HG03280 (cell line): ENCODE results near the gene TTLL9.

Source experiments
- ATAC-seq: cut with Tn5 transposase; IDR thresholded peaks from one replicate; pipeline ENCODE4 v1.9.1; 2021; ENCODE audit warnings: mild to moderate bottlenecking, moderate library complexity; ENCODE audit not compliant: unreplicated experiment

TTLL9 gene

DNA sequence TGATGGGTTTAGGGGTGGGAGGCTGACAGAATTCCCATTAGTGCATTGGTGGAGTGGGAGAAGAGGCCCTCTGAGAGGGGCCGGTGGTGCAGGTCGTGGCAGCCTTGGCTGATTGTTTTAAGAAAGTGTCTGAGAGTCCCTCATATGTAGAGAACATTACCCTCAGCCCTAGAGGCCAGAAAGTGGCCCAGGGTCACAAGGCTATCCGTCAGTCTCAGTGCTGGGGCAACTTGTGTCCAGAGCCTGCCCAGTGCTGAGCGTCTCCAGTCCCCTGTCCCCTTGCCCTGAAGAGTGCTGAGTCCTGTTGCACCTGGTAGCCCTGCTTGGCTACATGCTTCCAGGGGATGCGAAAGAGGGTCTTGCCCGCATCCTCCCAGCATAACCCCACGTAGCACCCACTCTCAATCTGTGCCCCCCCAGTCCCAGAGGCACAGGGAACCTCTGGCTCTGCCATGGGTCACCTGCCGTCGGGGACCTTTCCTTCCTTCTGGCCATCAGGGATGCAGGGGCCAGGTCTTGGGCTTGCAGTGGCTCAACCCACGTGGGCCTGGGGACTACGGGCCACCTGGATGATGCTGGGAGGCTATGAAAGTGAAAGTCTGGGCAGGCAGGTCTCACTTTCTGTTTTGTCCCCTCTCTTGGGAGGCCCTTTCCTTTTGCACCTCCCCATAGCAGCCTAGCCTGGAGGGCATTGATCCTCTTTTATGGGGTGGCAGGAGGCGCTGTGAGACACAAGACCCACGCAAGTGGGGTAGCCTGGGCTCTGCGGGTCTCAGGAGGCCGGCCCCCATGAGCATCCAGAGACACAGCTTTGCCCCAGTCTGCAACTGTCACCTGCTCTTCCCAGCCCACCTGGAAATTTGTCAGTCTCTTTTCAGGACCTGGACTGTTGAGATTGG is 12.3 kb upstream of the TTLL9 start:
- ATAC-seq, result no peak

DNA sequence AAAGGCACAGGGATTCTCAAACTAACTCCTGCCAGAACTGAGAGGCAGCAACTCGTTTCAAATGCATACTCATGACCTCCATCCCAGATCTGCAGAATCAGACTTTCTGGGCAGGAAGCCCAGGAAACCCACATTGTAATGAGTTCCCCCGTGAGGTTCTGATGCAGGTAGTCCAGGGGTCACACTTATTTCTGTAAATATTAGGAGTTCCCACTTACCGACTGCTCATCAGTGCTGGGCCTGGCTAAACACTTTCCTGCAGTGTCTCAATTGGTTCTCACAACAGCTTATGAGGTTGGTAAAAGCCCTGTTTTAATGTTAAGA is 11.7 kb upstream of the TTLL9 start:
- no peak for ATAC-seq

DNA sequence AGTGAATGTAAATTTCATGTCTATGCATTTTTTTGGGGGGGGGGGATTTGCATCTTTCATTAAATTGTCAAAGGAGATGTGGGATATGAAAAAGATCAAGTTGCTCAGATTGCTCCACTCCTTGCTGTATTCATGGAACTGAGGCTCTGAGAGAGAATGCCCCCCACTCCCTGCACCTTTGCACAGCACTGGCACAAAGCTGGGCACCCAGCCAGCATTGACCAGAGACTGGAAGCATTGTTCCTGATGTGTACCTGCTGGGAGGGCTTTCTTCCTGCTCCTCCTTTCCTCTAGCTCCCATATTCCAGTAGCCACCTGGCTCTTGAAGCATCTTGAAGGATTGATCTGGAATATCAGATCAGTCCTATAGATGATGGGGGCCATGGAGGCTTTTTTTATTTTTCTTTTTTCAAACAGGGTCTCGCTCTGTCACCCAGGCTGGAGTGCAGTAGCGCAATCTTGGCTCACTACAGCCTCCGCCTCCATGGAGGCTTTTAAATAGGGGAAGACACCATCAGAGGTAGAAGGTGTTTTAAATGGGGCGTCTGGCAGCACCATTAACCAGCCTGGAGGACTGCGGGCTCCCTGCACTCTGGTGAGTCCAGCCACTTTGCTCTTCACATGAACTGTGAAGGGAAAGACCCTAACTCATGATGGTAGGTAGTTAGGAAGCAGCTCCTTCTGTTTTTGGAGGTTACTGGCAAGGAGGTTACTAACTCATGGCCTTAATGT is 11.0 kb upstream of the TTLL9 start:
- no peak for ATAC-seq

DNA sequence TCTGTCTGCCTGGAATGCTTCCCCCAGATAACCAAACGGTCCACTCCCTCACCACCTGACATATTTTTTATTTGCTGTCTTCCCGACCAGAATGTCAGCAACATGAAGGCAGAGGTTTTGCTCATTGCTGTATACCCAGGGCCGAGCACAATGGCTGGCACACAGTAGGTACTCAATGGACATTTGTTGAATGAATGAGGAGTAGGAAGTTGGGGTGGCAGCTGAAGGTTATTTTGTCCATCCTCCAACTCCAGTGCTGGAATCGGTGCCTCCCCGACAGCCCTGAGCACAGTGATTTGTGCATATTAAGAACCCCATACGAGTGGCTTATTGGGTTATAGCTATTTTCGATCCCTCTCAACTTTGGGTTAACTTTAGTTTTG is 10.4 kb upstream of the TTLL9 start:
- ATAC-seq, result no peak

GRCh38 chr20:31860390-31861134 is 9.9 kb upstream of the TTLL9 start:
- ATAC-seq, result no peak

GRCh38 chr20:31861135-31861384 is 9.4 kb upstream of the TTLL9 start:
- no peak for ATAC-seq

DNA sequence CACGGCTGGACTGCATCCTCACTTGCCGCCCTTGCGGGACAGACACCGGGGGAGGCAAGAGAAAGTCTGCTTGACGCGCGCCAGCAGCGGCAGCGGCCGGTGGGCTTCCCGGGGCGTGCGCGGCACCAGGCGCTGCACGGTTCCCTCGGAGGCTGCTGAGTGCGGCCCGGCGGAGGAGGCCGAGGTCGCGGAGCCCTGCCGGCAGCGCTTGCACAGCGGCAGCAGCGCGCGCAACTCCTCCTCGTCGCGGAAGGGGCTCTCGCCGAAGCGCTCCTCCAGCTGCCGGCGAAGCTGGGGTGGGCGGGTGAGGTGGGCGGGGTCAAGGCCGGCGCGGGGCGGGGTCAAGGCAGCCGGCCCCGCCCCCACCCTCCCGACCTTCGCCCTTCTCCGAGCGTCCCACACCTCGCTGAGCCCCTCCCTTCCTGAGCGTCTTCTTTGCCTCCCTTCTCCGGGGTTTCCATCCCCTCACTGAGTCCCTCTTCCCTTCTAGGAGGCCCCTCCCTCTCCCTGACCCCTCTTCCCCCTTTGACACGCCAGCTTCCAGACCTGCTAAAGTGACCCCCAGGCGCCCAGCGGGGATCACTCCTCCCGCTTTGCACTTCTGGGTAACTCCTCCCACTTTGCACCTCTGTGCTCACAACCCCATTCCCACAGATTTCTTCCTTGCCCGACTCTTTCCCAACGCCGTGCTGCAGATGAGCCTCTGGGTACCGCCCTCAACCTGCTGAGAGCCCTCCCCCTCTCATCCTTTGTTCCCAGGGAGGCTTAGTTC is 8.9 kb upstream of the TTLL9 start:
- ATAC-seq, result no peak

GRCh38 chr20:31862157-31862470 is 8.3 kb upstream of the TTLL9 start:
- no peak for ATAC-seq

DNA sequence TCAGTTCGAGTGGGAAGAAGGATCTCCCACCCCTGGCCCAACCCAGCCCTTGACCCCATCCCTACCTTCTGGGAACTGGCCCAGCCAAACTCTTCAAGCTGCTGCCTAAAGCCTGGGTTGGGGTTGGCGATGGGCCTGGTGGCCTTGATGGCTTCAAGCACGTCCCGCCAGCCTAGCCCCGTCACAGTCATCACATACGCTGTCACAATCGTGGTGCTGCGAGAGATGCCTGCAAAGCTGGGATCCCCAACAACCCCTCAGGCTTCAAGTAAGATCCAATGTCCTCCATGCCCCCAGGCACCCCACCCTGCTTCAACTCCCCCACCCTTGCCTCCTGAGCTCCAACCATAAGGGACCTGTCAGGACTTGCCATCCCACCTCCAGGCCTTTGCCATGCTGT is 7.9 kb upstream of the TTLL9 start:
- ATAC-seq, result no peak

DNA sequence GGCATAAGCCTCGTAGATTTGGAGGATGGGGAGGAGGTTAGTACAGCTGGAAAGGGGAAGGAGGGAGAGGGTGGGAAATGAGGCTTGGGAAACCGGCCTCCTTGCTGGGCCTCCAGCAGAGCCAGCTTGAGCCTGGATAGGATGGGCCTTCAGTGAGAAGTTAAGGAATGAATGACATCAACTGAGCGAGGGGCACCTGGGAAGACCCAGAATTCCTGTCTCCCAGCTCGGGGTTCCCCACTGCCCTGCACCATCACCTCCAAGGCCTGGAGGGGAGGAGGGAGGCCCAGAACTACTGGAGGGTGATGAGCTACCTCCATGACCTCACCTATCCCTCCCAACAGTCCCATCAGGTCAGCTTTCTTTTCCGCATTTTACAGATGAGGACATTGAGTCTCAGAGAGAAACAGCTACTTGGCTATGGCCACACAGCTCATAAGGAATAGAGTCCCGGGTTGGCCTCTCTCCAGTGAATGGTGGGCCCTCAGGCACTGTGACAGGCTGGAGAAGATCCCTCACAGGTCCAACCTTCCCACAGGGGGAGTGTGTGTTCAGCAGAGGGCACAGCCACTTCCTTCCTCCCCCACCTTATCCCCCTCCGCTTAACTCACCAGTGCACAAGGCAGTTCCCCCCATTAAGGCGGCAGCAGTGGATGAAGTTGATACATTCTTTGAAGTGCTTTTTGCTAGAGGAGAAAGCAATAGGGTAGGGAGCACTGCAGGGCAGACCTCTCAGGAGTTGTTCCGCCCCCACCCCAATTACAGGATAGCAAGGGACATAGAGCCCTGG is 6.9 kb upstream of the TTLL9 start:
- no peak for ATAC-seq

DNA sequence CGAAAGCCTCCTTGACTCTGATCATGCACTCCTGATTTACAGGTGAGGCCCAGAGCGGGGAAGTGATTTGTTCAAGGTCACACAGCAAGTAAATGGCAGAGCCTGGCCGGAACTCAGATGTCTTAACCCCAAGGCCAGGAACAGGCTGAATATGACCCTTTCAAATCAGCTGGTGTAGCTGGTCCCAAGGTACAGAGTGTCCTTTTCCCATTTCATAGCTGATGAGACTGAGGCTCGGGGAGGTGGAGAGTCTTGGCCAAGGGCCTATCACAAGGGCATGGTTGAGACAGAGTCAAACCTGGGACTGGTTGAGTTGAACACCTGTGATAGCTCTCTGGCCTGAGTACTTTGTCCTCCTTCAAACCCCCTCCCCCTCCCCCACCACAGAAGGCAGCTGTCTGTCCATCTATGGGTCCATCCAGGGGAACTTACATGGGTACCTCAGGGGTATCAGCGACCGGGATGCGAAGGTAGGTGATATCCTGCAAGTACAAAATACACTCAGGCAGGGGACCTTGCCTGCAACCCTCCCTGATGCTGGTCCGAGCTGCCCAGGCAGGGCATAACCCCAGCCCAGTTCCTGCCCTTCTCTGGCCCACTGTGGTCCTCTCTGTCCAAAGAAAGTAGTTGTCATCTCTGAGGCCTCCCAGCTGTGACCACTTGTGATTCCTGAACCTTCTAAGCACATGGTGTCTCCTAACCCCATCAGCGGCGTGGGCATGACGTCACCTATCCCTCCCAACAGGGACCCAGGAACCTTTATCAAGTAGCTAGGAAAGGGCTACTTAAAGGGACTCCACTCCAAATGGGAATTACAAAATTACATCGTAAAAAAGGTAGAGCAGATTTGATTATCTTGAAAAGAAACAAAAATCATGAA is 5.7 kb upstream of the TTLL9 start:
- ATAC-seq, result no peak

GRCh38 chr20:31866221-31866620 is 4.2 kb upstream of the TTLL9 start:
- ATAC-seq, result no peak

- ATAC-seq, result no peak
Measured at GRCh38 chr20:31868853-31869672, 1.4 kb upstream of the TTLL9 start.

DNA sequence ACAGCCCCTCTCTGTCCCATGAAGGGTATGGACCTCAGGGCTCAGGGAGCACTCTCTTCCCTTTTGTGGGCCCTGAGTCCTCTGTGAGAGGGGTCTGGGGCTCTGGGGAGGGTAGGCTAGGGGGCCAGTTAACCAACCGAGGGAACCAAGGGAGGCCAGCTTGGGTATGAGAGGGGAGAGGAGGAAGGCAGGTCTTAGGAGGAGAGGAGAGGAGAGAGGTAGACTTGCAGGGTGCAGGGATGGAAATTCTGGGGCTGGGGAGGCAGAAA is 827 bp upstream of the TTLL9 start:
- no peak for ATAC-seq

DNA sequence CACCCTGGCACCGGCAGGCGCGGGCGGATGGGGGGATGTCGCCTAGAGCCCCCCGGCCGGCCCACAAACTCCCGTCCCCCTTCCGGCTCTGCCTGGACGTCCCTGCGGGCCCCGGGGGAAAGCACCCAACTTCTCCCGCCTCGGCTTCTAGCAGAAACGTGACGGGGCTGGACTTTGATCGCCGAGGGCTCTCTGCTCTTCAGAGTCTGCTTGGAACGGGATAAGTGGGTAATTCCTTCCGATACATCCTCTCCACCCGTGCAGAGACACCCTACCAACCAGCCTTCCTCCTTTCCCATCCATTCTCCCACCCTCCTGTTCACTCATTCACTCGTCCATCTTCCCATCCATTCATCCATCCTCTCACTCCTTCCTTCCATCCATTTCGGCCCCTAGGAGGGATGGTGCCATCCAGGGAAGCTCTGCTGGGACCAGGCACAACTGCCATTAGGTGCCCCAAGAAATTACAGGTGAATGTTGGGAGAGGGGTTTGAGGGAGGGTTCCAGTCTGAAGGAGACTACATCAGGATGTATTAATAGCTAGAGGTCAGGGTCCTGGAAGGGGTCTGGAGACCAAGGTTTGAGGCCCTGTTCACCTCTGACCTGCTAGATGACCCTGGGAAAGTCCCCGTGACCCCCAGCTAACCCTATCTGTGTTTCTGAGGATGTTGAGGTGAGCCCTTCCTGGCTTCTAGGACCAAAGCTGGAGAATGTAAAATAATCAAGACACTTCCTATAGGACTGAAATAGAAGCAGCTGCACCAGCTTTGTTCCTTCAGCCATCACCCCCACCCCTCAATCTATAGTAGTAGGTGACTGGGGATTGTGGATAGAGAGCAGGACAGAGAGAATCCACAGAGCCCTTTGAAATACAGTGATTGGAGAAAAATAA is 538 bp downstream of the TTLL9 start:
- no peak for ATAC-seq

DNA sequence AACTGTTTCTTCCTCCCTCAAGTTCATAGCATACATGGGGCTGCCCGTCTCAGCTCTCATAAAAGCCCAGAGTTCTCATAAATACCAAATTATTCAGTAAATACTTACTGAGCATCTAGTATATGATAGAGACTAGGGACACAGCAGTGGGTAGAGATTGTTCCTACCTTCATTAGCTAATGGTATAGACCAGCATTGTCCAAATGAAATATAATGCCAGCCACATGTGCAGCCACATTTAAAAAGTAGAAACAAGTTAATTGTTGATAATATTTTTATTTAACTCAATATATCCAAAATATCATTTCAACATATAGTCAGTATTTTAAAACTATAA is 1.2 kb downstream of the TTLL9 start:
- ATAC-seq, result no peak

- ATAC-seq, result no peak
Measured at GRCh38 chr20:31872406-31872805, 2.0 kb downstream of the TTLL9 start.

DNA sequence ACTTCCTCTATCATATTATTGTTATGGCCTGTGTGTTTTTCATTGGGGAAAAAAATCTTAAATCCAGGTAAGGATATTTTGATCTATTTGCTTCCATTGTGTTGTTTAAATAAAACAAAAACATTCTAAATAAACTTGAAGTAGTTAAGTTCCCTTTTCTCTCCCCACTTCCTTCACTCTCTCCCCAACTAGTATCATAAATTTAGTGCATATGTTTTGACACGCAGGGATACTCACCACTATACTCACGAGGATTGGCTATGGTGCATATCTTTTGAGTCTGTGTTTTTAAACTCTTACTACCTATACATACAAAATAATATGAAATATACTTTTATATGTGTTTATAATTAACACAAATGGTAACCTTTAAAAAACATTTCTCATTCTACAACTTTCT is 5.2 kb downstream of the TTLL9 start:
- no peak for ATAC-seq
